Measurements from ENCODE around the gene ANGEL2. TPM values are rescaled to one million over a fixed set of nuclear protein-coding genes. Genes with fewer than 3 reads are reported as not detected.

The ANGEL2 gene
- 12.2 TPM for polyA plus RNA-seq (2012; ENCODE audit: low read depth, missing spikeins)

GRCh38 chr1:213015099-213016050 is at the start of gene ANGEL2:
TSS of gene ANGEL2 (minus strand) at chr1:213015867. CDS start at chr1:213015671, 196 bp downstream.
- TF ChIP-seq POLR2AphosphoS5 (IDR thresholded peaks at IDR 0.05; ENCODE audit: low read depth, low read length) (peak; percentile 86), POU2F2 (IDR thresholded peaks at IDR 0.05; ENCODE audit: low read depth, low read length) (peak; percentile 71; the same call in 1 of the 2 replicates), POLR2A (IDR thresholded peaks at IDR 0.05; ENCODE audit: low read depth, low read length) (peak; percentile 80), TAF1 (IDR thresholded peaks at IDR 0.05; ENCODE audit: low read depth, low read length) (peak; percentile 40; the same call in 1 of the 2 replicates), PAX5 (IDR thresholded peaks at IDR 0.05; ENCODE audit: insufficient read depth, low read length, severe bottlenecking) (no peak), SPI1 (IDR thresholded peaks at IDR 0.05; ENCODE audit: low read depth, low read length) (peak; percentile 44)
- peak; percentile 96 for FAIRE-seq

DNA sequence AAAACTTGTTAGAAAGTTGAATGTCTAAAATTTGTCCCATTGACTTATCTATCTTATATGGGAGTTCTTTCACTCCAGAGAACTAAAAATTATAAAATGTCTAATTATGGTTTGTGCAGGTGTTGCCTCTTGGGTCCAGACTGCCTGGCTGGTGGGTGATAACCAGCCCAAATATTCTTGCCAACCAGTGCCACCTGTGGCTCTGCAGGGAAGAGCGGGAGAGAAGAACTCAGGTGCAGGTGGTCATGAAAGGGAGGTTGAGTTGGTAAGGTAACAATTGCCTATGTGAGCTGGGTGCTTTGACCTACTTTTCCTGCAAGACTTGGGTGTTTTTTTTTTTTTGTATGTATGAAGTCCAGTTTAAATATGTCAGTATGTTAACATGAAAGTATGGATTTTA is 45.6 kb upstream of the ANGEL2 start:
- no peak for FAIRE-seq
- no peak for DNase-seq (ENCODE audit: insufficient read length, low spot score)
- TF ChIP-seq SPI1 (IDR thresholded peaks at IDR 0.05; ENCODE audit: low read depth, low read length) (no peak), PAX5 (IDR thresholded peaks at IDR 0.05; ENCODE audit: insufficient read depth, low read length, severe bottlenecking) (no peak), POLR2AphosphoS5 (IDR thresholded peaks at IDR 0.05; ENCODE audit: low read depth, low read length) (no peak), POU2F2 (IDR thresholded peaks at IDR 0.05; ENCODE audit: low read depth, low read length) (no peak), POLR2A (IDR thresholded peaks at IDR 0.05; ENCODE audit: low read depth, low read length) (no peak), TAF1 (IDR thresholded peaks at IDR 0.05; ENCODE audit: low read depth, low read length) (no peak)

More at GRCh38 chr1:213015099-213016050, at the start of gene ANGEL2:
- peak; percentile 83 for DNase-seq (ENCODE audit: insufficient read length, low spot score)

- FAIRE-seq, result peak; percentile 61
- no peak for DNase-seq (ENCODE audit: insufficient read length, low spot score)
- peak; percentile 14; the same call in 1 of the 2 replicates for TF ChIP-seq SPI1 (IDR thresholded peaks at IDR 0.05; ENCODE audit: low read depth, low read length)
- no peak for TF ChIP-seq PAX5 (IDR thresholded peaks at IDR 0.05; ENCODE audit: insufficient read depth, low read length, severe bottlenecking)
- peak; percentile 87 for TF ChIP-seq POU2F2 (IDR thresholded peaks at IDR 0.05; ENCODE audit: low read depth, low read length)
- no peak for TF ChIP-seq POLR2A (IDR thresholded peaks at IDR 0.05; ENCODE audit: low read depth, low read length)
- no peak for TF ChIP-seq POLR2AphosphoS5 (IDR thresholded peaks at IDR 0.05; ENCODE audit: low read depth, low read length)
Observed at GRCh38 chr1:213060836-213061235, 45.2 kb upstream of the ANGEL2 start.

DNA sequence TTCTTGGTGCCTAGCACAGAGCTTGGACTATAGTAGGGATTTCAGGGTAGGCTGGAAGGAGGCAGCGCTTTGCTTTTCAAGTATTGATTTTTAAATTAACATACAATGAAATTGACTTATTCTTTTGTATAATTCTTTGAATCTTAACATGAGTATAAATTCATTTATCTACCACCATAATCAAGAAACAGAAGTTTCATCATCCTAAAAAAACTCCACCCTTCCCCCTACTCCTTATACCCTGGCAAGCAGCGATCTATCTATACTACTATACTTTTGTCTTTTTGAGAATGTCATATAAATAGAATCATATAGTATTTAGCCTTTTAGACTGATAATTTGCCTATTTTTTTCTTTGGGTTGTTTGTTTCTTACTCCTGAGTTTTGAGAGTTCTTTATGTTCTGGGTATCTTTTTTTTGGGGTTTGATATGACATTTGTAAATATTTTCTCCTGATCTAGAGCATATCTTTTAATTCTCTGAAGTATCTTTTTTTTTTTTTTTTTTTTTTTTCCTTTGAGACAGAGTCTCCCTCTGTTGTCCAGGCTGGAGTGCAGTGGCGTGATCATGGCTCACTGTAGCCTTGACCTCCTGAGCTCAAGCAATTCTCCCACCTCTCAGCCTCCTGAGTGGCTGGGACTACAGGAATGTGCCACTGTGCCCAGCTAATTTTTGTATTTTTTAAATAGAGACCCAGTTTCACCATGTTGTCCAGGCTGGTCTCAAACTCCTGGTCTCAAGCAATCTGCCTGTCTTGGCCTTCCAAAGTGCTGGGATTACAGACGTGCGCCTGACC is 41.8 kb upstream of the ANGEL2 start:
- TF ChIP-seq POLR2AphosphoS5 (IDR thresholded peaks at IDR 0.05; ENCODE audit: low read depth, low read length) (no peak), TAF1 (IDR thresholded peaks at IDR 0.05; ENCODE audit: low read depth, low read length) (no peak), SPI1 (IDR thresholded peaks at IDR 0.05; ENCODE audit: low read depth, low read length) (no peak), POU2F2 (IDR thresholded peaks at IDR 0.05; ENCODE audit: low read depth, low read length) (no peak), POLR2A (IDR thresholded peaks at IDR 0.05; ENCODE audit: low read depth, low read length) (no peak), PAX5 (IDR thresholded peaks at IDR 0.05; ENCODE audit: insufficient read depth, low read length, severe bottlenecking) (no peak)
- DNase-seq (ENCODE audit: insufficient read length, low spot score), result no peak
- FAIRE-seq, result no peak

- no peak for TF ChIP-seq PAX5 (IDR thresholded peaks at IDR 0.05; ENCODE audit: insufficient read depth, low read length, severe bottlenecking)
- TF ChIP-seq POLR2AphosphoS5 (IDR thresholded peaks at IDR 0.05; ENCODE audit: low read depth, low read length), result no peak
- no peak for TF ChIP-seq SPI1 (IDR thresholded peaks at IDR 0.05; ENCODE audit: low read depth, low read length)
- TF ChIP-seq POU2F2 (IDR thresholded peaks at IDR 0.05; ENCODE audit: low read depth, low read length), result no peak
- FAIRE-seq (no peak), DNase-seq (ENCODE audit: insufficient read length, low spot score) (no peak)
Observed at GRCh38 chr1:213055767-213056166, 40.1 kb upstream of the ANGEL2 start.

- DNase-seq (ENCODE audit: insufficient read length, low spot score) (no peak), FAIRE-seq (no peak)
- TF ChIP-seq PAX5 (IDR thresholded peaks at IDR 0.05; ENCODE audit: insufficient read depth, low read length, severe bottlenecking) (no peak), POLR2AphosphoS5 (IDR thresholded peaks at IDR 0.05; ENCODE audit: low read depth, low read length) (no peak), POLR2A (IDR thresholded peaks at IDR 0.05; ENCODE audit: low read depth, low read length) (no peak), TAF1 (IDR thresholded peaks at IDR 0.05; ENCODE audit: low read depth, low read length) (no peak), SPI1 (IDR thresholded peaks at IDR 0.05; ENCODE audit: low read depth, low read length) (no peak), POU2F2 (IDR thresholded peaks at IDR 0.05; ENCODE audit: low read depth, low read length) (no peak)
Observed at GRCh38 chr1:213054733-213055591, 39.3 kb upstream of the ANGEL2 start.

DNA sequence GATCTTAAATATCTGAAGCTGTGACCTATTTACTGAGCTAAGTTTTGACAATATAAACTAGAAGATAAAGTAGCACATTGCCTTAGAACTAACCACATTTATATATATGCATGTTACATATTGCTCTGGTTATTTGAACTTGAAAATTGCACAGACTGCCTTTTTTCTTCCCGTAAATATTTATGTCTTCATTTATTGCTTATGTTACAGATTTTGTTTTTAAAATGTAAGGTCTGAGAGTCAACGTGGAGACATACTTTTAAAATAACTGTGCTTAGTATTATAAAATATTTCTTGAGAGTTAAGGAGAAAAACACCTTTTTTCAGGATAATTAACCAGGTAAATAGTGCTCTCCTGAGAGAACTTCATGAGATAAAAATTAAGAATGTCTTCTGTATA is 38.5 kb upstream of the ANGEL2 start:
- DNase-seq (ENCODE audit: insufficient read length, low spot score) (no peak), FAIRE-seq (no peak)
- no peak for TF ChIP-seq PAX5 (IDR thresholded peaks at IDR 0.05; ENCODE audit: insufficient read depth, low read length, severe bottlenecking)
- TF ChIP-seq POLR2A (IDR thresholded peaks at IDR 0.05; ENCODE audit: low read depth, low read length), result no peak
- no peak for TF ChIP-seq POLR2AphosphoS5 (IDR thresholded peaks at IDR 0.05; ENCODE audit: low read depth, low read length)
- TF ChIP-seq TAF1 (IDR thresholded peaks at IDR 0.05; ENCODE audit: low read depth, low read length), result no peak
- no peak for TF ChIP-seq POU2F2 (IDR thresholded peaks at IDR 0.05; ENCODE audit: low read depth, low read length)
- no peak for TF ChIP-seq SPI1 (IDR thresholded peaks at IDR 0.05; ENCODE audit: low read depth, low read length)

DNA sequence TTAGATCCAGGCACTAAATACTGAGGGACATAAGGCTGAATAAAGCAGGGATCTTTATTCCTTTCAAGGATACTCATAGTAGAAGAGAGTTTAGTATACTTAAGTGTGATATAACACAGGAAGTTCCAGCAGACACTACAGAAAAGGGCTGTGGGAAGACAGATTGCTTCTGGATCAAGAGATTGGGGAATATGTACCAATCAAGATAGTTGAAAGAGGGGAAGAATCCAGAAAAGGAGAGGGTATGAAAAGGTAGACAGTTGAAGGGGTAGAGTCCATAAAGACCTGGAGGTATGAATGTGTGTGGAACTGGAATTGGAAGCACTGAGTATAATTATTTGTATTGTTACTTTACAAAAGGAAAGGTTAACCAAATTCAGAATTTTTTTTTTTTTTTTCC is 37.8 kb upstream of the ANGEL2 start:
- no peak for TF ChIP-seq SPI1 (IDR thresholded peaks at IDR 0.05; ENCODE audit: low read depth, low read length)
- no peak for TF ChIP-seq PAX5 (IDR thresholded peaks at IDR 0.05; ENCODE audit: insufficient read depth, low read length, severe bottlenecking)
- TF ChIP-seq POLR2A (IDR thresholded peaks at IDR 0.05; ENCODE audit: low read depth, low read length), result no peak
- TF ChIP-seq TAF1 (IDR thresholded peaks at IDR 0.05; ENCODE audit: low read depth, low read length), result no peak
- TF ChIP-seq POU2F2 (IDR thresholded peaks at IDR 0.05; ENCODE audit: low read depth, low read length), result no peak
- TF ChIP-seq POLR2AphosphoS5 (IDR thresholded peaks at IDR 0.05; ENCODE audit: low read depth, low read length), result no peak
- DNase-seq (ENCODE audit: insufficient read length, low spot score), result no peak
- no peak for FAIRE-seq

Data from GM12891 (cell line).